Activated CD8-positive, alpha-beta T cell treated with anti-CD3 and anti-CD28 coated beads, Interleukin-2, amount 10 ng/mL, durations not matched to agents 7 days and 5 days (primary cell): ENCODE results near the gene TEAD3. TPM values are rescaled to one million over a fixed set of nuclear protein-coding genes. Genes with fewer than 3 reads are reported as not detected.
A peak's percentile ranks its signal among the peaks of the same experiment; 100 is the strongest.

Experiments
- ATAC-seq: fragments of 150-1000 bp; cut with Tn5 transposase; one replicate; pipeline ENCODE4 v1.10.0; 2021; ENCODE audit warnings: moderate library complexity
- CTCF ChIA-PET: fragments of 350-600 bp; sonication (Branson Sonifier 250); formaldehyde crosslinking; loops from one replicate; lab custom pipeline; 2021; ENCODE audit warnings: antibody characterized with exemption; lab: Charles Lee
- POLR2A ChIA-PET: fragments of 350-600 bp; sonication (Branson Sonifier 250); formaldehyde crosslinking; loops from one replicate; lab custom pipeline; 2021; ENCODE audit warnings: antibody characterized with exemption; lab: Charles Lee
- DNase-seq: peaks from one replicate; pipeline ENCODE4 v3.0.0-alpha.2; 2020
- H3K27ac Mint-ChIP-seq: one replicate; pipeline ENCODE4 v1.8.0; 2021; ENCODE audit warnings: mild to moderate bottlenecking, mixed read lengths
- H3K27me3 Mint-ChIP-seq: one replicate; pipeline ENCODE4 v1.8.0; 2021; ENCODE audit warnings: low read depth, mixed read lengths
- H3K36me3 Mint-ChIP-seq: one replicate; pipeline ENCODE4 v1.8.0; 2021; ENCODE audit warnings: low read depth, mixed read lengths
- H3K4me1 Mint-ChIP-seq: one replicate; pipeline ENCODE4 v1.8.0; 2021; ENCODE audit warnings: low read depth, mixed read lengths
- H3K4me3 Mint-ChIP-seq: one replicate; pipeline ENCODE4 v1.8.0; 2021; ENCODE audit warnings: mild to moderate bottlenecking, mixed read lengths
- H3K9me3 Mint-ChIP-seq: one replicate; pipeline ENCODE4 v1.8.0; 2022; ENCODE audit warnings: mixed read lengths; ENCODE audit not compliant: insufficient read depth
- total RNA-seq, 2 experiments: library from RNA; stranded (reverse); gene quantifications; one replicate each; pipeline ENCODE4 v1.2.3, GENCODE V29; 2021

The TEAD3 gene
- total RNA-seq, 2 experiments from 2014 or later = 0.18 to 0.21 TPM

DNA sequence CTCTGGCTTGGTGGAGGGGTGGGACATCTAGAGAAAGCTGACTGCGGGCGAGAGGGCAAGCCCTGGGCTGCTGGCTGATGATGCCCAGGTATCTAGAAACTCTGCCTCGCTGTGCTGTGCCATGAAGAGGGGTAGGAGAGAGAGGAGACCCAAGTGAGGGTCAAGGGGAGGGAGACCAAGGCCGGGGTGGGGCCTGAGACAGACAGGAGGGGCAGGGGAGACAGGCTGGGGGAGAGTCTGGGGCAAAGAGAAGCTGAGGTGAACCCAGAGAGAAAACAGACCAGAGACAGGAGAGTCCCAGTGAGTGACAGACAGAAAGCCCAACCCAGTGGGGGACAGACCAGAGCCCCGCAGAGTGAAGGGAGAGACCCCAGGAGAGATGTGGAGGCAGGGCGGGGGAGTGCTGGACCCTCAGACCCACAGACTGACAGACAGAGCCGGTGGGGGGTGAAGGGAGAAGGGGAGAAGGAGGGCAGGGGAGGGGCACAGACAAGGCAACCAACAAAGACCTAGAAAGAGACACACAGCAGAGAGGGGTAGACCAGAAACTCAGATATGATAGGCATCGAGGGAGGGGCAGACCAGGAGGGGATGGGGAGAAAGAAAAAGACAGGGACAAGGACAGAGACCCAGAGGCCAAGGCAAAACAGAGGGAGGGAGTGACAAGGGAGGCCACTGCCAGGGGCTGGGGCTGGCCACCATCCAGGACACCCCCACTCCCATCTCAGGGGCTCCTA is 5.9 kb downstream of the TEAD3 start:
- ChIA-PET CTCF (no interaction called here), POLR2A (no interaction called here)
- Mint-ChIP-seq H3K36me3 (no peaks in the 10 kb centered on the region), H3K27me3 (peaks cover 4% of the 10 kb centered on the region), H3K27ac (no peak overlapping the region), H3K4me1 (peaks cover 18% of the 10 kb centered on the region), H3K9me3 (no peaks in the 10 kb centered on the region), H3K4me3 (no peak overlapping the region)
- ATAC-seq = no peak
- no peak for DNase-seq

DNA sequence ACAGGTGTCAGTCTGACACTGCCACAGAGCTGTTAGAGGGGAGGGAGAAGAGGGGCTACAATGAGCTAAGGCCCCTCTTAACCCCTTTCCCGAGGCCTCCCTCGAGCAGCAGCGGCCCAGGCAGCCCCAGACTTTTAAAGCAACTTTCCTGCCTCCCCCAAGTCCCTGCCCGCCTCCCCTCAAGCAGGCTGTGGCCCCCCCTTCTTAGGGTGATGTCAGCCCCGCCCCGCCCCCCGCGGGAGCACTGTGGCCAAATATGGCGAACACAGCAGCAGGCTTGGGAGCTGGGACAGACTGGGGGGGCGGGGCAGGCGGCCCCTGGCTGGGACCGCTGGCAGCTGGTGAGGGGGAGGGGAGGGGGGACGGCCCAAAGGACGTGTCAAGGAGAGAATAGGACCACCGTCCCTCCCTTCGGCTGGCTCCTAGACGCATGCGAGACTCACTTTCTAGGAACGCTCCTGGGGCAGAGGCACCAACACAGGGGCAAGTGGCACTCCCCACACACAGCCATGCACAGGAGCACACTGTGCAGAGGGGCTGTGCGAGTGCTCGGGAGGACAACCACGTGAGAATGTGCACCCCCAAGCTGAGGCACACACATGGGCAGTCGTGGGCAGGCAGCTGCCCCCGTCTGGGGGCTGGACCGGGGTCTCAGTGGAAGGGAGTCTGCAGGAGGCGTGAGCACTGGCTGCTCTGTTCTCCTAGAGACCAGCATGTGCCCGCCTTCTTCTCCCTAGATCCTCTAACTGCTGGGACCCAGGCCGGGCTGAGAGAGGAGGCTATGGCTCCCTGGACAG is 6.7 kb downstream of the TEAD3 start:
- Mint-ChIP-seq H3K27ac (no peak overlapping the region), H3K9me3 (no peaks in the 10 kb centered on the region), H3K27me3 (peaks cover 2% of the 10 kb centered on the region), H3K4me3 (no peak overlapping the region), H3K4me1 (peaks cover 16% of the 10 kb centered on the region), H3K36me3 (no peaks in the 10 kb centered on the region)
- DNase-seq (no peak), ATAC-seq (no peak)
- POLR2A ChIA-PET = no interaction called here
- CTCF ChIA-PET = no interaction called here

DNA sequence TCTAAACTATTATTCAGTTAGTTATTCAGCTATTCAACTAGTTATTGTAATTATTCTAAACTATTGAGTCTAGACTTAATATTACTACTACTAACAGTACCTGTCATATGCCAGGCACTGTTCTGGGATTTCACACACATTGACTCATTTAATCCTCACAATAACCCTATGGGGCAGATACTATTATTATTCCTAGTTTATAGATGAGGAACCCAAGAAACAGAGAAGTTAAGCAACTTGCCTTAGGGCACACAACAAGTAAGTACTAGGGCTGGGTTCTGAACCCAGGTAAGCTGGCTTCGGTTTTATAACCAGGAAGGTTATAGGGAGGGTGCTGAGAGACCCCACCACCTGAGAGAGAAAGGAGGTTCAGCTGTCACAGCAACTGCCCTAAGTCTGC is 7.8 kb downstream of the TEAD3 start:
- no peaks in the 10 kb centered on the region for H3K9me3 Mint-ChIP-seq
- no peak overlapping the region for H3K27ac Mint-ChIP-seq
- peaks cover 14% of the 10 kb centered on the region for H3K4me1 Mint-ChIP-seq
- H3K27me3 Mint-ChIP-seq = peaks cover 2% of the 10 kb centered on the region
- ChIA-PET POLR2A (interaction anchor here (0.5 kb wide), 1 partner anchor 247 kb away, joined by 3 read pairs; no protein-coding TSS in a partner anchor), CTCF (interaction anchor here (0.9 kb wide), 1 partner anchor 9 kb away, joined by 3 read pairs; no protein-coding TSS in a partner anchor)
- H3K36me3 Mint-ChIP-seq = no peaks in the 10 kb centered on the region
- H3K4me3 Mint-ChIP-seq = no peak overlapping the region
- ATAC-seq = no peak
- no peak for DNase-seq

DNA sequence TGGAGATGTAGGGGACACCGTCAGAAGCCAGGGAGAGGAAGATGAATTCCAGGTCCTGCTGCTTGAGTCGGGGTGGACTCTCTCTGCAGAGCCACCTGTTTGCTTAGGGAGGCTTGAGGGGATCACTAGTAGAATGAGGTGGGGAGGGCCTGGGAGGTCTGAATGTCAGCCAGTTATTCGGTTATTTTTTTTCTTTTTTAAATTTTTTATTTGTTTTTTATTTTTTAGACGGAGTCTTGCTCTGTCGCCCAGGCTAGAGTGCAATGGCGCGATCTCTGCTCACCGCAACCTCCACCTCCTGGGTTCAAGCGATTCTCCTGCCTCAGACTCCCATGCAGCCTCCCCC is 8.4 kb downstream of the TEAD3 start:
- H3K36me3 Mint-ChIP-seq = no peaks in the 10 kb centered on the region

DNA sequence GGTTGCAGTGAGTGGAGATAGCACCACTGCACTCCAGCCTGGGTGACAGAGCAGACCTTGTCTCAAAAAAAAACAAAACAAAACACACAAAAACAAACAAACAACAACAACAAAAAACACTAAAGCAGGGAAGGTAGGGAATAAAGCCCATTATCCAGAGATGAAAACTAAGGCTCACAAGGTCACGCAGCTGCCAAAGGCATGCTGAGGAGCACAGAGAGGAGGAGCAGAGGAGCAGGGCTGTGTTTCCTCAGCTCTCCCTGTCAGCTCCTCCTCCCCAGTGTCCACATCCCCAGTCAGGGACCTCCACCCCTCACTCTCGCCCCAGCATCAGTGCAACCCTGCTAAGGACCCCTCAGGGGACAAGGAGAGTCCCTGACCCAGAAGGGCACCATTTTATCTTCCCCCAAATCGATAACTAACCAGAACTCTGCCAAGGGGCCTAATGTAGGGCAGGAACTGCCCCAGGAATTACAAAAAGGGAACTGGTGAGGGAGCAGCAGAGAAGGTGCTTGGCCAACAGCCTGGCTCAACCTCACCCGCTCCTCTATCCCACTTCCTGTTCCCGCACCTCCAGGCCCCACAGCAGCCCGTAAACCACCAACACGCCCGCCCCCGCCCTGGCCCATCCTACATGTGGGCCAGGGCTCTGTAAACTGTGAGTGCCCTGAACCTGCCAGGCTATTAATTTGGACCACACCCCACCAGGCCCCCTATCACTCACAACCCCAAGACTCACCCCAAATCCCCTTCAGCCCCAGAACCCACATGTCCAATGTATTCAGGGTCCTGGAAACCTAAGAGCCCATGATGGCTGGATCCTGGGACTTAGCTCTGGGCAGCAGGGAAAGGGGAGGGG is 9.0 kb downstream of the TEAD3 start:
- Mint-ChIP-seq H3K4me3 (no peak overlapping the region), H3K27me3 (peaks cover 2% of the 10 kb centered on the region), H3K36me3 (no peaks in the 10 kb centered on the region), H3K9me3 (no peaks in the 10 kb centered on the region), H3K4me1 (peaks cover 12% of the 10 kb centered on the region), H3K27ac (peak overlapping the region; percentile 62)
- CTCF ChIA-PET = interaction anchor here (1.6 kb wide), 1 partner anchor 249 kb away, joined by 4 read pairs; the partner anchor contains the start of gene ARMC12
- ATAC-seq = no peak
- DNase-seq = no peak
- POLR2A ChIA-PET = no interaction called here

More for the DNA sequence above, 8.4 kb downstream of the TEAD3 start:
- ATAC-seq (no peak), DNase-seq (no peak)
- ChIA-PET CTCF (interaction anchor here (0.9 kb wide), 1 partner anchor 9 kb away, joined by 3 read pairs; no protein-coding TSS in a partner anchor), POLR2A (no interaction called here)
- H3K4me1 Mint-ChIP-seq = peaks cover 12% of the 10 kb centered on the region
- no peak overlapping the region for H3K27ac Mint-ChIP-seq
- H3K9me3 Mint-ChIP-seq = no peaks in the 10 kb centered on the region
- no peak overlapping the region for H3K4me3 Mint-ChIP-seq
- peaks cover 2% of the 10 kb centered on the region for H3K27me3 Mint-ChIP-seq

DNA sequence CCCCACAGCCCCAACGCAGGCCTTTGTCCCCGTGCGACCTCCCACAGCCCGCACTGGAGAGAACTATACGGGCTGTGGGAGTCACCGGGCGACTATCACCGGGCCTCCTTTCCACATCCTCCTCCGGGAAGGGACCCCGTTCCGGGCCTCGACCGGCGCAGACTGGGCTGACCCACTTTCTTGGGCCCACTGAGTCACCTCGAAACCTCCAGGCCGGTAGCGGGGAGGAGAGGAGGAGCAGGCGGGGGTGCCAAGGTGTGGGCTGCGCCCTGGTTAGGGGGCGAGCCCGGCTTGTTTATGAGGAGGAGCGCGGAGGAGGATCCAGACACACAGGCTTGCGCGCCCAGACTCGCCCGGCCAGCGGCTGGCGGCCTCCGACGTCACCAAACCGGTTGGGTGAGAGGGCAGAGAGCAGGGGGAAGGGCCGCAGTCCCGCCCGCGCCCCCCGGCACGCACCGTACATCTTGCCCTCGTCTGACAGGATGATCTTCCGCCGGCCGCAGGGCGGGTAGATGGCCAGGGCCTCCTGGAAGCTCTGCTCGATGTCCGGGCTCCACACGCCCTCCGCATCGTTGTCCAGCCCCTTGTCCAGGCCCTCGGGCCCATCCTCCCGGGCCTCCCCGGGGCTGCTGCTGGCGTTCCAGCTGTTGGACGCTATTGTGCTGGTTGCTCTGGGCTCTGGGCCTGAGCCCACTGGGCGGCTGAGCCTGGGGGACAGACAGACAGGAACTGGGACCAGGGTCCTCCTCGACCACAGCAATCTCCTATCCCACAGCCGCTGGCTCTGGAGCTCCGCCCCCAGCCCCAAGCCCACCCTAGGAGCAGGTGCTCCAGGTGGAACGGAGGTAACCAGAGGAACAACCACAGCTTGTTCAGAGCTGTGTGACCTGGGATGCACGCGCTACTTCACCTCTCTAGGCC is 10.6 kb downstream of the TEAD3 start:
- no peaks in the 10 kb centered on the region for H3K9me3 Mint-ChIP-seq
- peaks cover 10% of the 10 kb centered on the region for H3K4me1 Mint-ChIP-seq
- DNase-seq (no peak), ATAC-seq (no peak)
- ChIA-PET POLR2A (no interaction called here), CTCF (interaction anchor here (1.6 kb wide), 1 partner anchor 251 kb away, joined by 4 read pairs; the partner anchor contains the start of gene ARMC12)
- no peaks in the 10 kb centered on the region for H3K36me3 Mint-ChIP-seq
- H3K27me3 Mint-ChIP-seq = peaks cover 2% of the 10 kb centered on the region
- no peak overlapping the region for H3K4me3 Mint-ChIP-seq
- no peak overlapping the region for H3K27ac Mint-ChIP-seq

DNA sequence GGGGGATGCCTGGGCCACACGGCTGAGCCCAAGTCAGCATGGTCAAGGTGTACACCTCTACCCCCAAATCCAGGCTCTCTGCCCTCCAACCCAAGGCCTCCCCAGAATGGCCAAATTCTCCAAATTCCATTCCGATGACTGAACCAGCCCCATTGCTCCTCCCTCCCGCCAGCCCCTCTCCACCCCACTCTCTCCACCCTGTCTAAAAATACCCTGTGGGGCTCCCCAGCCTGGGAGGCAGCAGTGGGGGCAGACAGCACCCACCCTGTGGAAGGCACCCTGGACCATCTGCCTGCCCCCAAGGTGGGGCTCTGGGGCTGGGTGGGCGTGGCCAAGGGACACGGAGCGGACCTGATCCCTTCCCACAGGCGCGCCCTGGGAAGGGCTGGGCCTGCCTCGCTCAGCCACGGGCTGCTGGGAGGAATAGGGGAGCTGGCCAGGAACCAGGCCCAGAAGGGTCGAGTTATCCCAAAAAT is 11.4 kb downstream of the TEAD3 start:
- no peak overlapping the region for H3K27ac Mint-ChIP-seq
- POLR2A ChIA-PET = no interaction called here
- no peaks in the 10 kb centered on the region for H3K36me3 Mint-ChIP-seq
- H3K4me1 Mint-ChIP-seq = peaks cover 10% of the 10 kb centered on the region
- no peaks in the 10 kb centered on the region for H3K27me3 Mint-ChIP-seq
- H3K4me3 Mint-ChIP-seq = no peak overlapping the region
- DNase-seq (no peak), ATAC-seq (no peak)
- CTCF ChIA-PET = no interaction called here
- no peaks in the 10 kb centered on the region for H3K9me3 Mint-ChIP-seq

DNA sequence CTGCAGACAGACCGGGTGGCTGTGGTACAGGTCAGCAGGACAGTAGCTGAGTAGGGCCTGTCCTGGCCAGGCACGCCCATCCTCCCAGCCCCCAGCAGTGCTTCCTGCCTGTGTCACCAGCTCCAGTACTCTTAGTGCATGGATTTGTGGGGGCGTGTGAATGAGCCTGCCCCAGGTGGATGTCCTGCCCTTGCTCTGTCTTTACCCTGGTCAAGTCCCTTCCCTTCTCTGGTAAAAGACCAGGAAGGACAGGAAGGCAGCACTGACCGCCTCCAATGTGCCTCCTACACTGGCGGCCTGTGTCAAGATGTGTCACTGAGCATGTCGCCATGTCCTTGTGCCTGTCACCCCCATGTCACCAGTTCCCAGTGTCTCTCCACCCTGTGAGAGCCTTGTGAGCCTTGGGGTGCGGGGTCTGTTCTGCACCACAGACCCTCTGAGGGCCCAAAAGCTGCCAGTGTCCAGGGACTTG is 11.9 kb downstream of the TEAD3 start:
- Mint-ChIP-seq H3K36me3 (no peaks in the 10 kb centered on the region), H3K27me3 (no peaks in the 10 kb centered on the region), H3K27ac (no peak overlapping the region), H3K9me3 (no peaks in the 10 kb centered on the region), H3K4me1 (peaks cover 10% of the 10 kb centered on the region), H3K4me3 (no peak overlapping the region)
- CTCF ChIA-PET = no interaction called here
- no peak for DNase-seq
- ATAC-seq = no peak
- POLR2A ChIA-PET = no interaction called here

DNA sequence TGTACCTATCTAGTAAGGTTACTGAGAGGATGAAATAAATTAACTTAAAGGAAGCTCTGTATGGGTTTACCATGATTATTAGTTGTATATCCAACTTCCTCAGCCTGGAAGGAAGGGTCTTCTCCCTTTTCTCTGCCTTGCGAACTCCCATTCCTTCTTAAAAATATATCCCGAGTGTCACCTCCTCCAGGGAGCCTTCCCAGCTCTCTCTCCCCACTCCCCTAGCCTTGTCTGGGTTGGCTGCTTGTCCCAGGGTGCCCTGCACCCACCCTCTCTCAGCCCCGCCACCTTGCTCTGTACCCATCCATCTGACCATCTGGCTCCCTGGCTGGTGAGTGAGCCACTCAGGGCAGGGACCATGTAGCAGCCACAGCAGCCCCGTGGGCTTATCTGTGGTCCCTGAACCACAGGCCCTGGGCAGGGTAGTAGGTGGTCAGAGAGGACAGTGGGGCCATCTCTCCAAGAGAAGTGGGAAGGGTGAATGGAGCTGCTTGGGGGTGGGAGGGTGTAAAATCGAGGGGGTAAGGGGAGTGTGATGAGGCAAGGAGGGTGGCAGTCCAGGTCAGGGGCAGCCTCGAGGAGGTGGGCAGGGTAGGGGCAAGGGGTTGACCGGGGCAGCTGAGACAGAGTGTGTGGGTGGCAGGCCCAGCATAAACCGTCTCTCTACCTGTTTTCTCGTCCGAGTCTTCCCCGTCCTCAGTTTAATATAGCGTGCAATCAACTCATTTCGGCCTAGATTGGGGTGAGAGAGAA is 12.8 kb downstream of the TEAD3 start:
- no peak for DNase-seq
- ChIA-PET CTCF (interaction anchor here (1.6 kb wide), 1 partner anchor 16 kb away, joined by 4 read pairs; the partner anchor contains the start of gene RPL10A), POLR2A (interaction anchor here (0.5 kb wide), 1 partner anchor 730 kb away, joined by 3 read pairs; no protein-coding TSS in a partner anchor)
- Mint-ChIP-seq H3K36me3 (no peaks in the 10 kb centered on the region), H3K27ac (no peak overlapping the region), H3K4me1 (peaks cover 10% of the 10 kb centered on the region), H3K27me3 (no peaks in the 10 kb centered on the region), H3K4me3 (no peak overlapping the region), H3K9me3 (no peaks in the 10 kb centered on the region)
- no peak for ATAC-seq

DNA sequence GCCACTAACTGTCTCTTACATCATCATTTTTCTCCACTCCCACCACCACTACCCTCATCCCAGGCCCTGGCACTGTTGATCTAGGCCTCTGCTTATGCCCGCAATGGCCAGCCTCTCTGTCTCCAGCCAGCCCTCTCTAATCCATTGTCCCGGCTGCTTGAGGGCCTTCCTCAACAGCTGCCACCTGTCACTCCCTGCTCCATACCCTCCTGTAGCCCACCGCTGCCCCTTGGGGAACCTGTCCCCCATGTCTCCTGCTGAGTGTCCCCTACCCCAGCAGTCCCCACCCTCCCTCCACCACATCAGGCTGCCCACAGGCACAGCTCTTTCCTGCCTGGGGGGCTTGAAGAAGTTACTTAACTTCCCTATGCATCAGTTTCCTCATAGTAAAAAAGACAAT is 13.4 kb downstream of the TEAD3 start:
- Mint-ChIP-seq H3K9me3 (no peaks in the 10 kb centered on the region), H3K27me3 (no peaks in the 10 kb centered on the region), H3K27ac (no peak overlapping the region), H3K4me1 (peaks cover 10% of the 10 kb centered on the region), H3K4me3 (no peak overlapping the region), H3K36me3 (no peaks in the 10 kb centered on the region)
- CTCF ChIA-PET = interaction anchor here (1.6 kb wide), 1 partner anchor 16 kb away, joined by 4 read pairs; the partner anchor contains the start of gene RPL10A
- POLR2A ChIA-PET = no interaction called here
- DNase-seq (no peak), ATAC-seq (no peak)
